K562 (cell line): ENCODE measurements around the gene ZNF358. TPM values are rescaled to one million over a fixed set of nuclear protein-coding genes. Genes with fewer than 3 reads are reported as not detected.

Experiments used
- DIDO1 ChIP-seq: fragments of 450-650 bp; IDR thresholded peaks from 2 replicates; pipeline ENCODE4 v1.6.1; 2016; ENCODE audit warnings: low read depth, missing biosample characterization, missing genetic modification characterization
- MCM2 ChIP-seq: fragments of 450-650 bp; IDR thresholded peaks from 2 replicates; pipeline ENCODE4 v1.6.1; 2017; ENCODE audit warnings: low read depth, mild to moderate bottlenecking
- NR2C1 ChIP-seq, 2 experiments: fragments of 450-650 bp; IDR thresholded peaks; 2 replicates each; pipeline ENCODE4 v1.6.1; 2017; ENCODE audit warnings: mild to moderate bottlenecking in 2 of 2, antibody characterized with exemption in 1 of 2, inconsistent platforms in 1 of 2, missing compliant biosample characterization in 1 of 2, missing genetic modification characterization in 1 of 2
- NR2C2 ChIP-seq, 2 experiments: fragments of 200-800 bp in 1 of 2; sonication (Bioruptor generic) in 1 of 2; sonication (generic) in 1 of 2; formaldehyde crosslinking in 1 of 2; IDR thresholded peaks; 2 replicates each; pipeline versions ENCODE4 v1.6.1 to v1.8.0; 2016 to 2022; ENCODE audit warnings: mild to moderate bottlenecking in 1 of 2, missing compliant biosample characterization in 1 of 2, missing genetic modification characterization in 1 of 2, missing genetic modification reagents in 1 of 2
- RBFOX2 ChIP-seq: fragments of 200-400 bp; formaldehyde crosslinking; IDR thresholded peaks from 2 replicates; pipeline ENCODE4 v1.6.1; 2017; ENCODE audit warnings: low read depth, mild to moderate bottlenecking, low read length, moderate library complexity
- RREB1 ChIP-seq: fragments of 250-450 bp; sonication (Bioruptor Pico); IDR thresholded peaks from 2 replicates; pipeline ENCODE4 v1.4.0; 2020
- ZBTB8A ChIP-seq: fragments of 450-650 bp; IDR thresholded peaks from 2 replicates; pipeline ENCODE4 v1.6.1; 2018; ENCODE audit warnings: mild to moderate bottlenecking, moderate library complexity; ENCODE audit not compliant: partially characterized antibody
- ZNF408 ChIP-seq: fragments of 250-450 bp; sonication (Bioruptor Pico); IDR thresholded peaks from 2 replicates; pipeline ENCODE4 v1.4.0; 2020; ENCODE audit warnings: low read depth, mild to moderate bottlenecking, moderate library complexity
- ZNF75A ChIP-seq: fragments of 450-650 bp; formaldehyde crosslinking; IDR thresholded peaks from 2 replicates; pipeline ENCODE4 v1.4.0; 2020; ENCODE audit warnings: mild to moderate bottlenecking
- polyA plus RNA-seq, 8 experiments: library from polyadenylated mRNA; depleted of rRNA in 4 of 8; stranded (reverse) in 5 of 8; unstranded in 3 of 8; fragments of >200 nt; fragmentation: Nextera tagmentation in 2 of 8; fragmentation: Illumina TruSeq in 1 of 8; extraction: Ambion mirVana in 2 of 8; extraction: Trizol in 1 of 8; gene quantifications; 2 replicates each; pipeline versions ENCODE4 v1.2.1 to v1.2.3, GENCODE V29; 2011 to 2014; ENCODE audit warnings: inconsistent platforms in 1 of 8, missing spikeins in 1 of 8
- total RNA-seq, 7 experiments: library from RNA; depleted of rRNA in 6 of 7; stranded (reverse); fragments of >200 nt in 6 of 7; fragmentation: Illumina TruSeq in 2 of 7; extraction: Trizol in 2 of 7; gene quantifications; 2 replicates each; pipeline versions ENCODE4 v1.2.1 to v1.2.3, GENCODE V29; 2011 to 2021; ENCODE audit warnings: low replicate concordance in 1 of 7
- TF ChIP-seq, protein P1 (sequence below): fragments of 450-650 bp; IDR thresholded peaks from 2 replicates; pipeline ENCODE4 v1.6.1; 2016; ENCODE audit warnings: mild to moderate bottlenecking, moderate library complexity

ZNF358 gene
- total and polyA plus RNA-seq, 9 of the 15 experiments (the other 6 are each of a cell fraction or from before 2014, with no cell fraction given), result 0.04 to 17.2 (median 4.9) TPM

- TF ChIP-seq, protein P1, sequence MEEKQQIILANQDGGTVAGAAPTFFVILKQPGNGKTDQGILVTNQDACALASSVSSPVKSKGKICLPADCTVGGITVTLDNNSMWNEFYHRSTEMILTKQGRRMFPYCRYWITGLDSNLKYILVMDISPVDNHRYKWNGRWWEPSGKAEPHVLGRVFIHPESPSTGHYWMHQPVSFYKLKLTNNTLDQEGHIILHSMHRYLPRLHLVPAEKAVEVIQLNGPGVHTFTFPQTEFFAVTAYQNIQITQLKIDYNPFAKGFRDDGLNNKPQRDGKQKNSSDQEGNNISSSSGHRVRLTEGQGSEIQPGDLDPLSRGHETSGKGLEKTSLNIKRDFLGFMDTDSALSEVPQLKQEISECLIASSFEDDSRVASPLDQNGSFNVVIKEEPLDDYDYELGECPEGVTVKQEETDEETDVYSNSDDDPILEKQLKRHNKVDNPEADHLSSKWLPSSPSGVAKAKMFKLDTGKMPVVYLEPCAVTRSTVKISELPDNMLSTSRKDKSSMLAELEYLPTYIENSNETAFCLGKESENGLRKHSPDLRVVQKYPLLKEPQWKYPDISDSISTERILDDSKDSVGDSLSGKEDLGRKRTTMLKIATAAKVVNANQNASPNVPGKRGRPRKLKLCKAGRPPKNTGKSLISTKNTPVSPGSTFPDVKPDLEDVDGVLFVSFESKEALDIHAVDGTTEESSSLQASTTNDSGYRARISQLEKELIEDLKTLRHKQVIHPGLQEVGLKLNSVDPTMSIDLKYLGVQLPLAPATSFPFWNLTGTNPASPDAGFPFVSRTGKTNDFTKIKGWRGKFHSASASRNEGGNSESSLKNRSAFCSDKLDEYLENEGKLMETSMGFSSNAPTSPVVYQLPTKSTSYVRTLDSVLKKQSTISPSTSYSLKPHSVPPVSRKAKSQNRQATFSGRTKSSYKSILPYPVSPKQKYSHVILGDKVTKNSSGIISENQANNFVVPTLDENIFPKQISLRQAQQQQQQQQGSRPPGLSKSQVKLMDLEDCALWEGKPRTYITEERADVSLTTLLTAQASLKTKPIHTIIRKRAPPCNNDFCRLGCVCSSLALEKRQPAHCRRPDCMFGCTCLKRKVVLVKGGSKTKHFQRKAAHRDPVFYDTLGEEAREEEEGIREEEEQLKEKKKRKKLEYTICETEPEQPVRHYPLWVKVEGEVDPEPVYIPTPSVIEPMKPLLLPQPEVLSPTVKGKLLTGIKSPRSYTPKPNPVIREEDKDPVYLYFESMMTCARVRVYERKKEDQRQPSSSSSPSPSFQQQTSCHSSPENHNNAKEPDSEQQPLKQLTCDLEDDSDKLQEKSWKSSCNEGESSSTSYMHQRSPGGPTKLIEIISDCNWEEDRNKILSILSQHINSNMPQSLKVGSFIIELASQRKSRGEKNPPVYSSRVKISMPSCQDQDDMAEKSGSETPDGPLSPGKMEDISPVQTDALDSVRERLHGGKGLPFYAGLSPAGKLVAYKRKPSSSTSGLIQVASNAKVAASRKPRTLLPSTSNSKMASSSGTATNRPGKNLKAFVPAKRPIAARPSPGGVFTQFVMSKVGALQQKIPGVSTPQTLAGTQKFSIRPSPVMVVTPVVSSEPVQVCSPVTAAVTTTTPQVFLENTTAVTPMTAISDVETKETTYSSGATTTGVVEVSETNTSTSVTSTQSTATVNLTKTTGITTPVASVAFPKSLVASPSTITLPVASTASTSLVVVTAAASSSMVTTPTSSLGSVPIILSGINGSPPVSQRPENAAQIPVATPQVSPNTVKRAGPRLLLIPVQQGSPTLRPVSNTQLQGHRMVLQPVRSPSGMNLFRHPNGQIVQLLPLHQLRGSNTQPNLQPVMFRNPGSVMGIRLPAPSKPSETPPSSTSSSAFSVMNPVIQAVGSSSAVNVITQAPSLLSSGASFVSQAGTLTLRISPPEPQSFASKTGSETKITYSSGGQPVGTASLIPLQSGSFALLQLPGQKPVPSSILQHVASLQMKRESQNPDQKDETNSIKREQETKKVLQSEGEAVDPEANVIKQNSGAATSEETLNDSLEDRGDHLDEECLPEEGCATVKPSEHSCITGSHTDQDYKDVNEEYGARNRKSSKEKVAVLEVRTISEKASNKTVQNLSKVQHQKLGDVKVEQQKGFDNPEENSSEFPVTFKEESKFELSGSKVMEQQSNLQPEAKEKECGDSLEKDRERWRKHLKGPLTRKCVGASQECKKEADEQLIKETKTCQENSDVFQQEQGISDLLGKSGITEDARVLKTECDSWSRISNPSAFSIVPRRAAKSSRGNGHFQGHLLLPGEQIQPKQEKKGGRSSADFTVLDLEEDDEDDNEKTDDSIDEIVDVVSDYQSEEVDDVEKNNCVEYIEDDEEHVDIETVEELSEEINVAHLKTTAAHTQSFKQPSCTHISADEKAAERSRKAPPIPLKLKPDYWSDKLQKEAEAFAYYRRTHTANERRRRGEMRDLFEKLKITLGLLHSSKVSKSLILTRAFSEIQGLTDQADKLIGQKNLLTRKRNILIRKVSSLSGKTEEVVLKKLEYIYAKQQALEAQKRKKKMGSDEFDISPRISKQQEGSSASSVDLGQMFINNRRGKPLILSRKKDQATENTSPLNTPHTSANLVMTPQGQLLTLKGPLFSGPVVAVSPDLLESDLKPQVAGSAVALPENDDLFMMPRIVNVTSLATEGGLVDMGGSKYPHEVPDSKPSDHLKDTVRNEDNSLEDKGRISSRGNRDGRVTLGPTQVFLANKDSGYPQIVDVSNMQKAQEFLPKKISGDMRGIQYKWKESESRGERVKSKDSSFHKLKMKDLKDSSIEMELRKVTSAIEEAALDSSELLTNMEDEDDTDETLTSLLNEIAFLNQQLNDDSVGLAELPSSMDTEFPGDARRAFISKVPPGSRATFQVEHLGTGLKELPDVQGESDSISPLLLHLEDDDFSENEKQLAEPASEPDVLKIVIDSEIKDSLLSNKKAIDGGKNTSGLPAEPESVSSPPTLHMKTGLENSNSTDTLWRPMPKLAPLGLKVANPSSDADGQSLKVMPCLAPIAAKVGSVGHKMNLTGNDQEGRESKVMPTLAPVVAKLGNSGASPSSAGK, result no peak
- TF ChIP-seq DIDO1 (tag), result no peak
- 0 out of 2 replicates have a peak, but pooled peaks have one; percentile 48 for TF ChIP-seq RREB1 (CRISPR knock-in tag)
- no peak for TF ChIP-seq RBFOX2
- TF ChIP-seq ZBTB8A, result no peak
- TF ChIP-seq MCM2, result no peak
- no peak for TF ChIP-seq NR2C1 (IDR thresholded peaks at IDR 0.05)
- TF ChIP-seq NR2C1 (tag; IDR thresholded peaks at IDR 0.05), result peak; percentile 49; the same call in 1 of the 2 replicates
- no peak for TF ChIP-seq ZNF408
- peak; percentile 31; the same call in 1 of the 2 replicates for TF ChIP-seq NR2C2 (CRISPR knock-in tag; IDR thresholded peaks at IDR 0.05)
- no peak for TF ChIP-seq NR2C2 (tag; IDR thresholded peaks at IDR 0.05)
- TF ChIP-seq ZNF75A (CRISPR knock-in tag), result no peak
These were observed 6.3 kb upstream of the ZNF358 start (continued) for GRCh38 chr19:7509625-7510024.
